Immature natural killer cell (primary cell): Measurements from ENCODE around the gene CCDC40. TPM values are rescaled to one million over a fixed set of nuclear protein-coding genes. Genes with fewer than 3 reads are reported as not detected.
"Not testable (repeated sequence)": the region's sequence is repeated elsewhere in the genome, so short reads cannot be mapped to it uniquely, and the experiment has no call there.

ENCODE experiments used
- DNase-seq, 3 donors: peaks; one replicate each; pipeline ENCODE4 v3.0.0; 2022; ENCODE audit warnings: mixed read lengths in 1 of 3
- H3K27ac Mint-ChIP-seq, 6 donors: one replicate each; pipeline ENCODE4 v1.8.0; 2020; ENCODE audit warnings: mixed read lengths in 6 of 6, mild to moderate bottlenecking in 5 of 6, inconsistent platforms in 4 of 6, moderate library complexity in 3 of 6
- H3K27me3 Mint-ChIP-seq, 3 donors: one replicate each; pipeline ENCODE4 v1.8.0; 2020 to 2021; ENCODE audit warnings: low read depth in 3 of 3, mild to moderate bottlenecking in 3 of 3, mixed read lengths in 3 of 3, moderate library complexity in 3 of 3, inconsistent platforms in 1 of 3
- H3K36me3 Mint-ChIP-seq, 3 donors: one replicate each; pipeline ENCODE4 v1.8.0; 2020; ENCODE audit warnings: mixed read lengths in 3 of 3, inconsistent platforms in 2 of 3, mild to moderate bottlenecking in 2 of 3
- H3K4me1 Mint-ChIP-seq, 2 donors: one replicate each; pipeline ENCODE4 v1.8.0; 2020; ENCODE audit warnings: inconsistent platforms in 2 of 2, mild to moderate bottlenecking in 2 of 2, mixed read lengths in 2 of 2, moderate library complexity in 1 of 2
- H3K4me3 Mint-ChIP-seq, 5 donors: one replicate each; pipeline ENCODE4 v1.8.0; 2020; ENCODE audit warnings: mild to moderate bottlenecking in 5 of 5, mixed read lengths in 5 of 5, inconsistent platforms in 3 of 5, moderate library complexity in 3 of 5
- H3K9me3 Mint-ChIP-seq, 6 donors: one replicate each; pipeline ENCODE4 v1.8.0; 2020; ENCODE audit warnings: mild to moderate bottlenecking in 6 of 6, mixed read lengths in 6 of 6, inconsistent platforms in 4 of 6, moderate library complexity in 3 of 6
- polyA plus RNA-seq, 3 donors: library from polyadenylated mRNA; unstranded; fragments of 300-500 nt; fragmentation: Illumina TruSeq; gene quantifications; one replicate each; pipeline ENCODE4 v1.2.3, GENCODE V29; 2021

Gene CCDC40
- polyA plus RNA-seq, 3 donors from 2014 or later: not detected

DNA sequence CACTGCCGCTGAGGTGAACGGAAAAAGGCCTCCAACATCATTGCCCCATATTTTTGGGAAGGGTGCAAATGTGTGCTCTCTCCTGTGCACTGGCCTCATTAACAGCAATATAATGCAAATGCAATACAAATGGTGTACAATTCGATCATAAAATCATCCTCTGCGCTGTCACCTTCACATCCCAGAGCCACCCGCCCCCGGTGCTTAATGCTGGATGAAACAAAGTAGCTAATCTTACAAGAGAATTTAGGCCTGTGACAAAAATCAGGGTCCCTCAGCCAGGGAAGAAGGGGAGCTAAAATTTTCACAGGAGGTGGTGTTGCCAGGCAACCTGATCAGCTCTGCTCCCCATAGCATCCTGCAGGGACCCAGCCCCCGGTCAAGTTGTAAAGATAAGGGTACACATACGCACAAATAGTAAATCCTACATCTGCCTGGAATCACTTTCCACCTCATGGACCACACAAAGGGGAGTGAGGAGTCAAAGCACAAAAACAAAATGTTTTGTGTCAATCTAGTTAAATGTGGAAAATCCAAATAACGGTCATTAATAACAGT is 3.7 kb upstream of the CCDC40 start:
- DNase-seq: no peak
- Mint-ChIP-seq H3K27me3 (peaks cover 8 to 15% (median 13%) of the 10 kb centered on the region in 3 donors), H3K4me3 (no peak overlapping the region), H3K36me3 (no peaks in the 10 kb centered on the region), H3K4me1 (peaks cover 9 to 12% of the 10 kb centered on the region in 2 donors), H3K9me3 (no peaks in the 10 kb centered on the region), H3K27ac (no peak overlapping the region)

DNA sequence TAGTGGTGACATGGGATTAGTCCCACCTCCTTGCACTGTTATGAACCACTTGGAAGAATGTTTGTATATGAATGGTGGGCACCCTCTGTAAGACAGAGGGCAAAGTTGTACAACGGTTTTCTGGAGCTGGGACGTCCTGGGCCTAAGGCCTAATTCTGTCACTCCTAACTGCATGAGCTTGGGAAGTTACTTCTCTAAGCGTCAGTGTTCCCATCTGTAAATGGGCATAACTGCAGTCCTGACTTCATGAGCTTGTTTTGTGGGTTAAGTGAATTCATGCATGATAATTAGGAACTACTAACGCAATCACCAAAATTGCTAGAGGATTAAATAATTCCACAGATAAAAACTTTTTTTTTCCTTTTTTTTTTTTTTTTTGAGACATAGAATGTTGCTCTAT is 2.6 kb upstream of the CCDC40 start:
- Mint-ChIP-seq H3K9me3 (no peaks in the 10 kb centered on the region), H3K27ac (no peak overlapping the region), H3K4me3 (peak overlapping the region in 3 of 5 donors; percentile 13 to 51 (median 21)), H3K36me3 (no peaks in the 10 kb centered on the region), H3K27me3 (peaks cover 10 to 17% (median 13%) of the 10 kb centered on the region in 3 donors), H3K4me1 (peaks cover 9 to 12% of the 10 kb centered on the region in 2 donors)
- no peak for DNase-seq

DNA sequence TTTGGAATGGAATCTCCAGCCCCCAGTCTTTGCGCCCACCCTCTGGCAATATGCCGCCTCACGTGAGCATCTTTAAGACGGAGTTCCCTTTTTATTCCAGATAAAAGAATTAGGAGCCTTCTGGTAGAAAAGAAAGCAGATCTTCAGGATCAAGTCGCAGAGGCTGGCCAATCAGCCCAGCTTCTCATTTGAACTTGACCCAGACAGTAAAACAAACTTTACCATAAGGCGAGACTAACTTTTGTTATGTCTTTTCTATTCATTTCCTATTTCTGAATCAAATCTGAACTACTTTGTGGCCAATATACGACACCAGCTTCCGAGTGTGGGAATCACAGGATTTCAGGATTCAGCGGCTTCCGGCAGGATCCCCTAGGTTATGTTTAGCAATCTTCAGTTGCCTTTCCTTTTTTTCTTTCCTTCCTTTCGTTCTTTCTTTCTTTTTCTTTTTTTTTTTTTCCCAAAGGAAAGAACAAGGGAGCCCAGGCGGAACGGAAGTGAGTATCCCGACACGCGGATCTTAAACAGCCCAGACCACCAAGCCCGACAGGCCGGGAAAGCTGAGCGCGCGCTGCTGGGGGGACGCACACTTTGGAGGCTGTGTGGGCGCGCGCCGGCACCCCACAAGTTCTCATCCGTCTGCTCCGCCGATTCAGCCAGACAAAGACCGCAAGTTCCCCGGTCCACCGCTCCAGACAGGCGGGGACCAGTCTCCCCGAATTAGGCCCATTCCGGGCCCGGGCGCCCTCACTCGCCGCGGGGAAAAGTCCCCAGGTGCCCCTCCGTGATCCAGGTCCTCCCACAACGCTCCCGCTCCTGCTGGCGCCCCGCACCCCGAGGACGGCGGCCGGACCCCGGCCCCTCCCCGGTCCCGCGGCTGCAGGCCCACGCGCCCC is 1.4 kb upstream of the CCDC40 start:
- no peaks in the 10 kb centered on the region for H3K36me3 Mint-ChIP-seq
- peaks cover 9 to 12% of the 10 kb centered on the region in 2 donors for H3K4me1 Mint-ChIP-seq
- H3K4me3 Mint-ChIP-seq: peak overlapping the region; percentile 80 to 88 (median 86)
- no peaks in the 10 kb centered on the region for H3K9me3 Mint-ChIP-seq
- peaks cover 10 to 19% (median 13%) of the 10 kb centered on the region in 3 donors for H3K27me3 Mint-ChIP-seq
- DNase-seq: peak; percentile 55 to 61 (median 61)
- peak overlapping the region in 5 of 6 donors; percentile 69 to 87 (median 82) for H3K27ac Mint-ChIP-seq

DNA sequence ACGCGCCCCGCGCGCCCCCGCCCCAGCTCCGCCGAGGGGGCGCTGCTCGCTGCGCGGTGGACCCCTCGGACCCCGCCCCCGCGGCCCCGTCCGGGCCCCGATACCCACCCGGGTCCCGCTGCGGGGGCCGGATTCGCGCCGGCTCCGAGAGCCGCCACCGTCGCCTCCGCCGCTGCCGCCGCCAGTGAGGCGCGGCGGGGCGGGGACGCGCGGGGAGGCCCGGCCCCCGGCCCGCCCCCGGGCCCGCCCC is 830 bp upstream of the CCDC40 start, which contains the start of gene TBC1D16:
TBC1D16 (minus strand) TSS at position 186 of the 250 bp plus-strand sequence. CDS start 22,325 bp downstream, outside the sequence.
- H3K27me3 Mint-ChIP-seq: peaks cover 10 to 19% (median 13%) of the 10 kb centered on the region in 3 donors
- DNase-seq: peak in 1 of 3 donors; percentile 62
- peaks cover 9 to 12% of the 10 kb centered on the region in 2 donors for H3K4me1 Mint-ChIP-seq
- H3K4me3 Mint-ChIP-seq: peak within 1 kb of the TSS; percentile 80 to 88 (median 86)
- H3K9me3 Mint-ChIP-seq: no peaks in the 10 kb centered on the region
- H3K36me3 Mint-ChIP-seq: no peaks in the 10 kb centered on the region
- H3K27ac Mint-ChIP-seq: peak within 1 kb of the TSS in 5 of 6 donors; percentile 82 to 93 (median 84)

DNA sequence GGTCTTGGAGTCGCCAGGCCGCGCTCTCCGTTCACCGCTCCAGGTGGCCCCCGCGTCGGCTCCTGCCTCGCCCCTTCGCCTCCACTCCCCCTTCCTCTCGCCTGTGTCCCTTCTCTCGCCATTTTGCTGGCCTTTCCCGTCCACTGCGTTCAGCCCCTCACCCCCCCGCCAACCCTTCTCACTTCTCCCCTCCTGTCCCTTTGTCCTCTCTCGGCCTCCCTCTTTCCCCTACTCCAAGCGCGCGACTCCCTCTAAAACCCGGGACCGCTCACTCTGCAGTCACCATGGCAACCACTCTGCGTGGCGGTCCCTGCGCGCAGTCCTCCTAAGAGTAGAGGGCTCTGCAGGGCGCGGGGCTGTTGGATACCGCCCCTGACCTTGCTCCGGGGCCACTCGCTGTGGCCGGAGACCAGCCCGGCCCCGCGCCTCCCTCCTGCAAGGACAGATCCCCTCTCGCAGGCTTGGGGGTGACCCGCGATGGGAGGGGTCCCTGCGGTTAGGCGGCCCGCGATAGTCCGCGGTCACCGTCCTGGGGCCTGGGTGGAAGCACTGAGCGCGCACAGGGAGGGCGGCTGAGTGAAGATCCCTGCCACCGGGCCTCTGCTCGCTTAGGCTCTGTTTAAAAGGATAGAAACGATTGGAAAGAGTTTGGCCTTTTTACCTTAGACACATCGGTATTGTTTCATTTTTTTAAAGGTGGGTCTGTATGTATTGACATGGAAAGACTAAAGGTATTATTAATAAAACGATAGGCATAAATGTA is 454 bp downstream of the CCDC40 start:
- Mint-ChIP-seq H3K4me1 (peaks cover 9 to 12% of the 10 kb centered on the region in 2 donors), H3K9me3 (no peaks in the 10 kb centered on the region), H3K36me3 (no peaks in the 10 kb centered on the region), H3K27ac (peak overlapping the region in 5 of 6 donors; percentile 77 to 93 (median 84)), H3K27me3 (peaks cover 10 to 19% (median 13%) of the 10 kb centered on the region in 3 donors), H3K4me3 (peak overlapping the region; percentile 80 to 86 (median 85))
- no peak for DNase-seq

DNA sequence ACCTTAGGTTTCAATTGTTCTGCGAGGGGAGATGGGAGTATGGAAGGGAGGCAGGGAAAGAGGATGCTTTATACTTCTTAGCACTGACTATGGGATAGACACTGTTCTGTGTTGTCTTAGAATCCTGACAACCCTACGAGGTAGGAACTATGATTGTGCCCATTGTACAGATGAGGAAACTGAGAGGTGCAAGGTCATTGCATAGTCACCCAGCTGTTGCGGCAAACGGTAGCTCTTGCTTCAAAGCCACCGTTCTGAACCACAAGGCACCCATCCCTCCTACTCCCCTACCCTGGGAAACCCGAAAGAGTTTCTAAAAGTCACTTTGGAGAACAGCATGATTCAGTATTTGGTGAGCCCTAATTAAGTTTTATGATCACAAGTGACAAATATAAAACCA is 7.5 kb downstream of the CCDC40 start:
- H3K27ac Mint-ChIP-seq: no peak overlapping the region
- no peaks in the 10 kb centered on the region for H3K36me3 Mint-ChIP-seq
- H3K27me3 Mint-ChIP-seq: peaks cover 2 to 7% (median 2%) of the 10 kb centered on the region in 3 donors
- no peak overlapping the region for H3K4me3 Mint-ChIP-seq
- no peaks in the 10 kb centered on the region for H3K9me3 Mint-ChIP-seq
- no peak for DNase-seq
- H3K4me1 Mint-ChIP-seq: no peaks in the 10 kb centered on the region

DNA sequence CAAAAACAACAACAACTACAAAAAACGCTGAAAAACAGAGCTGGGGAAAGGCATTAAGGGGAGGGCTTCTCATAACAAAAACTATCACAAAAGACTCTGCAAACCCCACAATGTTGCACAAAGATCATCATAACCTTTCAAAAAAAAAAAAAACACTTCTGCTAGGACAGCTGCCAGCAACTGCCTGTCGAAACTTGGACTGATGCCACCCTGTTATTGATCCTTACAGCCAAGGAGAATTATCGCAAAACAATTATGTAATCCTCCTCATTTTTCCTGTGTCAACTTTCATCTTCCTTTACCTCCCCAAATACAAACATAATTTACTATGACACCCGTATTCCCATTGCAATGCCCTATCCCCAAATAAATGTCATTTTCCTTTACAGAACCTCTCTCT is 9.3 kb downstream of the CCDC40 start:
- Mint-ChIP-seq H3K4me1 (no peaks in the 10 kb centered on the region), H3K27ac (no peak overlapping the region), H3K27me3 (peaks cover 0 to 12% (median 3%) of the 10 kb centered on the region in 3 donors), H3K9me3 (no peaks in the 10 kb centered on the region), H3K36me3 (no peaks in the 10 kb centered on the region), H3K4me3 (no peak overlapping the region)
- no peak for DNase-seq

DNA sequence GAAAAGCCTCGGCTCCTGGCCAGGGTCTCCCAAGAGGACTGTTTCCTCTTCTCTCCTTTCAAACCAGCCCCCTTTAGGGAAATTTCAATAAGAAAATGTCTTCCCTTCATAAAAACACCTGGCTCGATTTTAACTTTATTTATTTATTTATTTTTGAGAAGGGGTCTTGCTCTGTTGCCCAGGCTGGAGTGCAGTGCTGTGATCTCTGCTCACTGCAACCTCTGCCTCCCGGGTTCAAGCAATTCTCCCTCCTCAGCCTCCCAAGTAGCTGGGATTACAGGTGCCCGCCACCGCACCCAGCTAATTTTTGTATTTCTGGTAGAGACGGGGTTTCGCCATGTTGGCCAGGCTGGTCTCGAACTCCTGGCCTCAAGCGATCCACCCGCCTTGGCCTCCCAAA is 10.3 kb downstream of the CCDC40 start:
- H3K4me1 Mint-ChIP-seq, H3K4me3 Mint-ChIP-seq, H3K27ac Mint-ChIP-seq, H3K36me3 Mint-ChIP-seq, DNase-seq, H3K9me3 Mint-ChIP-seq: not testable (repeated sequence)
- H3K27me3 Mint-ChIP-seq: peaks cover 3 to 16% (median 3%) of the 10 kb centered on the region in 3 donors

DNA sequence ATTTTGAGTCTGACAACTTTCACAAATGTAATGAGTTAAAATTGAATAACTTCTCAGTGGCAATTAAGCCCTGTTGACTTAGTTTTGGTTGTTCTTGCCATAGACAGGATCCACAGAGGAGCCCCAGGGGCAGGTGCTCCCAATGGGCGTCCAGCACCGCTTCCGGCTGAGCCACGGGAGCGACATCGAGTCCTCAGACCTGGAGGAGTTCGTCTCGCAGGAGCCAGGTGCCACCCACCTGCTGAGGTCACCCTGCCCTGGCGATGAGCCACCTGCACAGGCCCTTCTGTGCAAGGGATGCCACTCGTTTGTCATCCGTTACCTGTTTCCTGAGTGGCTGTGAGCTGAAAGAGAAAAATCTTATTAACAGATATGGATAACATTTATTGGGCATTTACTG is 10.7 kb downstream of the CCDC40 start:
- no peak for DNase-seq
- no peak overlapping the region for H3K27ac Mint-ChIP-seq
- no peak overlapping the region for H3K4me3 Mint-ChIP-seq
- no peaks in the 10 kb centered on the region for H3K9me3 Mint-ChIP-seq
- peaks cover 3 to 16% (median 3%) of the 10 kb centered on the region in 3 donors for H3K27me3 Mint-ChIP-seq
- no peaks in the 10 kb centered on the region for H3K4me1 Mint-ChIP-seq
- H3K36me3 Mint-ChIP-seq: no peaks in the 10 kb centered on the region

DNA sequence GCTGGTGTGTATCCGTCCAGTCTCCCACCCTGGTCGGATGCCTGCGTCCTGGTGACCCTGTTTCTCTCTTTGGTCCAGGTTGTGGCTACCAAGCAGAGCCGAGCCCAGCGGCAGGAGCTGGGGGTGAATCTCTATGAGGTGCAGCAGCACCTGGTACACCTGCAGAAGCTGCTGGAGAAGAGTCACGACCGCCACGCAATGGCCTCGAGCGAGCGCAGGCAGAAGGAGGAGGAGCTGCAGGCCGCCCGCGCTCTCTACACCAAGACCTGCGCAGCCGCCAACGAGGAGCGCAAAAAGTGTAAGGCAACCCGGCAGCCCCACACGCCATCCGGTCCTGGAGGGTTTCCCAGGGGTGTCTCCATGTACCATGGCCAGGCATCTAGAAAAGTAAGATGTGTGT is 13.5 kb downstream of the CCDC40 start:
- no peaks in the 10 kb centered on the region for H3K4me1 Mint-ChIP-seq
- DNase-seq: no peak
- H3K27me3 Mint-ChIP-seq: peaks cover 3 to 14% (median 3%) of the 10 kb centered on the region in 3 donors
- no peak overlapping the region for H3K27ac Mint-ChIP-seq
- H3K36me3 Mint-ChIP-seq: no peaks in the 10 kb centered on the region
- H3K4me3 Mint-ChIP-seq: no peak overlapping the region
- no peaks in the 10 kb centered on the region for H3K9me3 Mint-ChIP-seq

DNA sequence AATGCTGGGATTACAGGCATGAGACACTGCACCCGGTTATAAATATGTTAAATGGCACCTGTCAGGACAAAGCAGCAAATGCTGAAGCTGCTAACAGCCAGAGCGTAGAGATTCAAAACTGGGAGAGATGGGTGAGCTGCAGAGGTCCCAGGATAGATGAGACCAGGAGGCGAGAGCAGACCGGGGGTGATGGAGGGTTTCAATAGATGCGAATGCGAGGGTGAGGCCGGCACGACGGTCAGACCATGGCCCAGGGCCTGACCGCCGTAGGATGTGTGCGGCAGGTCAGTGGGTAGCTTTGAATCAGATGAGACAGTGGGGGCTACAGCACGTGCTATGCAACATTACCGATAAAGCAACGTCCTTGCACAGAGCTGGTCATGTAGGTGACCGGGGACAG is 14.3 kb downstream of the CCDC40 start:
- DNase-seq: no peak
- Mint-ChIP-seq H3K4me3 (no peak overlapping the region), H3K9me3 (no peaks in the 10 kb centered on the region), H3K4me1 (no peaks in the 10 kb centered on the region), H3K27me3 (peaks cover 3 to 13% (median 3%) of the 10 kb centered on the region in 3 donors), H3K27ac (no peak overlapping the region), H3K36me3 (no peaks in the 10 kb centered on the region)

DNA sequence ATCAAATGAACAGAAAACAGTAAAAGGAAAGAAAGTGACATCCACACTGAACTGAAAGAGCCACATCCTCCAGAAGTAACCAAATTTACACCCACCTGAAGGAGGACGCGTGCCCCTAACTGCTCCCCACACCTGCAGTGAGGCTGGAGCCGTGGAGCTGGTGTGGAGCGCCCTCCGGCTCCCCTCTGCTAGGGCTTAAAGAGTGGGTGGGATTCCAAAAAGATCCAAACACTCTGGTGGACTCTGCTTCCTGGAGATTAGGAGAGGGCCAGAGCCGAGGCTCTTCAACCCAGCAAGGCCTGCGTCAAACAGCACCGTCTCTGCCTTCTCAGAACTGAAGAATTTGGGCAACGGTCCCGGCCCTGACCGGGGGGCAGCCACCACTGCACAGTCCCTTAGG is 15.2 kb downstream of the CCDC40 start:
- Mint-ChIP-seq H3K27ac (no peak overlapping the region), H3K9me3 (no peaks in the 10 kb centered on the region), H3K36me3 (no peaks in the 10 kb centered on the region), H3K4me3 (no peak overlapping the region), H3K27me3 (peaks cover 3 to 11% (median 3%) of the 10 kb centered on the region in 3 donors), H3K4me1 (no peaks in the 10 kb centered on the region)
- no peak for DNase-seq

DNA sequence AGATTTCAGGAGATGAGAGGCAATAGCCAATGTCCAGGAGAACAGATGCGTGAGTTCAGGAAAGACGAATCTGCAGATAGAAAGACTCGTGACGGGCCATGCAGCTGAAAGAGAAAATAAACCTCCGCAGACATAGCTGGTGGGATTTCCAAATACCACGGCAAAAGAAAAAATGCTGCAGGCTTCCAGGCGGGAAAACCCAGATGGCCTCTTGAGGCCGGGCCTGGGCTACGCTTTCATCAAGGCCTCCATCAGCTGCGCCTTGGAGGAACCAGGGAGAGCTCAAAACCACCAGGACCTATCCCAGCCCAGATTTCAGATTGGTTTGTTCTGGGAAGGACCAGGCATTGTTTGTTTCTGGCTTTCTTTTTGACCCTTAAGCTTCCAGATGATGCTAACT is 16.7 kb downstream of the CCDC40 start:
- no peak for DNase-seq
- no peaks in the 10 kb centered on the region for H3K36me3 Mint-ChIP-seq
- no peak overlapping the region for H3K27ac Mint-ChIP-seq
- no peak overlapping the region for H3K4me3 Mint-ChIP-seq
- no peaks in the 10 kb centered on the region for H3K9me3 Mint-ChIP-seq
- H3K4me1 Mint-ChIP-seq: no peaks in the 10 kb centered on the region
- H3K27me3 Mint-ChIP-seq: peaks cover 3 to 11% (median 3%) of the 10 kb centered on the region in 3 donors

DNA sequence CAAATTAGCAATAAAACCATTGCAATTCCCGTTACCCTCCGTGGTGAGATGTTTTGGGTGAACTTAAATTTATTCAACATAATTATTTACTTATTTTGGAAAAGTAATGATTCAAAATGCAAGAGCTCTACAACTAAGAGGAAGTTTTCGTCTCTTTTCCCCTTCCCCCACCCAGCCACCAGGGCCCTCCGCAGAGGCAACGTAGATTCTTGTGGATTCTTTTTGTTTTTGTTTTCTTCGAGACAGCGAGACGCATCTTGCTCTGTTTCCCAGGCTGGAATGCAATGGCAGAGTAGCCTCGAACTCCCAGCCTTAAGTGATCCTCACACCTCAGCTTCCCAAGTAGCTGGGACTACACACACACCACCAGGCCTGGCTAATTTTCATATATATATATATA is 19.2 kb downstream of the CCDC40 start:
- Mint-ChIP-seq H3K36me3 (no peaks in the 10 kb centered on the region), H3K9me3 (no peaks in the 10 kb centered on the region), H3K27me3 (peaks cover under 1 to 7% (median 5%) of the 10 kb centered on the region in 3 donors), H3K27ac (no peak overlapping the region), H3K4me1 (no peaks in the 10 kb centered on the region), H3K4me3 (no peak overlapping the region)
- no peak for DNase-seq
